OCI-LY1 (cell line): ENCODE results near the gene C13orf42.

Experiments used
- H2AFZ ChIP-seq: fragments of 200-600 bp; sonication (generic), shearing (Covaris generic); 2 replicates; pipeline ENCODE4 v1.6.0; 2014; ENCODE audit warnings: antibody characterized with exemption, mild to moderate bottlenecking, low read length
- H3F3A ChIP-seq: fragments of 200-600 bp; sonication (generic), shearing (Covaris generic); 2 replicates; pipeline ENCODE4 v1.6.0; 2014; ENCODE audit warnings: mild to moderate bottlenecking, antibody characterized with exemption, low read length, moderate library complexity; ENCODE audit not compliant: insufficient read depth
- H3K27ac ChIP-seq: fragments of 200-600 bp; sonication (generic); 2 replicates; pipeline ENCODE4 v1.5.1; 2014; ENCODE audit warnings: low read length, mixed run types, mild to moderate bottlenecking, low read depth; ENCODE audit not compliant: poor library complexity, severe bottlenecking
- H3K27me3 ChIP-seq: fragments of 200-600 bp; sonication (generic); 2 replicates; pipeline ENCODE4 v1.6.0; 2014; ENCODE audit warnings: antibody characterized with exemption, mild to moderate bottlenecking, low read length, moderate library complexity; ENCODE audit not compliant: insufficient read depth
- H3K36me3 ChIP-seq: fragments of 200-600 bp; sonication (generic); 2 replicates; pipeline ENCODE4 v1.6.1; 2014; ENCODE audit warnings: mild to moderate bottlenecking, antibody characterized with exemption, low read length, moderate library complexity, mixed read lengths; ENCODE audit not compliant: insufficient read depth
- H3K4me1 ChIP-seq: fragments of 200-600 bp; sonication (generic); 2 replicates; pipeline ENCODE4 v1.5.1; 2014; ENCODE audit warnings: mild to moderate bottlenecking, low read length, moderate library complexity; ENCODE audit not compliant: insufficient read depth, severe bottlenecking
- H3K4me2 ChIP-seq: fragments of 200-600 bp; sonication (generic), shearing (Covaris generic); 2 replicates; pipeline ENCODE4 v1.6.1; 2014; ENCODE audit warnings: low read length
- H3K4me3 ChIP-seq: fragments of 200-600 bp; sonication (generic); 2 replicates; pipeline ENCODE4 v1.5.1; 2014; ENCODE audit warnings: low read length, low read depth, mild to moderate bottlenecking, mixed read lengths; ENCODE audit not compliant: poor library complexity, severe bottlenecking
- H3K79me2 ChIP-seq: fragments of 200-600 bp; shearing (Covaris generic); 2 replicates; pipeline ENCODE4 v1.6.1; 2016; ENCODE audit warnings: mixed run types, low read length, mixed read lengths; ENCODE audit not compliant: insufficient read depth
- H3K9ac ChIP-seq: fragments of 200-600 bp; sonication (generic), shearing (Covaris generic); 2 replicates; pipeline ENCODE4 v1.6.1; 2014; ENCODE audit warnings: mild to moderate bottlenecking, low read length, mixed read lengths
- H3K9me2 ChIP-seq: fragments of 200-600 bp; sonication (generic), shearing (Covaris generic); 2 replicates; pipeline ENCODE4 v1.6.1; 2014; ENCODE audit warnings: low read depth, mild to moderate bottlenecking, low read length, mixed read lengths
- H3K9me3 ChIP-seq: fragments of 200-600 bp; shearing (Covaris generic); 2 replicates; pipeline ENCODE4 v1.6.1; 2014; ENCODE audit warnings: low read length, mixed read lengths
- H4K20me1 ChIP-seq: fragments of 200-600 bp; sonication (generic), shearing (Covaris generic); 2 replicates; pipeline ENCODE4 v1.6.0; 2016; ENCODE audit warnings: mild to moderate bottlenecking, low read length; ENCODE audit not compliant: insufficient read depth
- EZH2 ChIP-seq: fragments of 200-600 bp; sonication (generic), shearing (Covaris generic); IDR thresholded peaks from 2 replicates; pipeline ENCODE4 v1.8.0; 2017; ENCODE audit warnings: borderline replicate concordance, mixed run types, mild to moderate bottlenecking, antibody characterized with exemption, low read length, moderate library complexity, mixed read lengths
- TF ChIP-seq, protein P1 (sequence below): fragments of 200-600 bp; sonication (generic), shearing (Covaris generic); IDR thresholded peaks from 2 replicates; pipeline ENCODE4 v1.5.1; 2017; ENCODE audit warnings: mild to moderate bottlenecking, antibody characterized with exemption, low read length, moderate library complexity, mixed read lengths

C13orf42 gene

GRCh38 chr13:51048616-51049015 lies 62.5 kb downstream of the C13orf42 start:
- Histone ChIP-seq H3K27me3 (no peaks in the 10 kb centered on the region; the same call in 1 of the 2 replicates), H3K4me1 (no peaks in the 10 kb centered on the region)

GRCh38 chr13:51048166-51048461 lies 63.0 kb downstream of the C13orf42 start:
- H3K4me2 ChIP-seq, result no peak overlapping the region
- no peak overlapping the region for H3K27ac ChIP-seq
- no peaks in the 10 kb centered on the region for H4K20me1 ChIP-seq
- H3K9ac ChIP-seq, result no peak overlapping the region
- no peak overlapping the region for H2AFZ ChIP-seq
- no peaks in the 10 kb centered on the region; the same call in 1 of the 2 replicates for H3K27me3 ChIP-seq
- no peaks in the 10 kb centered on the region for H3K9me3 ChIP-seq
- H3K36me3 ChIP-seq, result no peaks in the 10 kb centered on the region
- H3K79me2 ChIP-seq, result no peaks in the 10 kb centered on the region
- no peak for TF ChIP-seq EZH2
- TF ChIP-seq, protein P1, sequence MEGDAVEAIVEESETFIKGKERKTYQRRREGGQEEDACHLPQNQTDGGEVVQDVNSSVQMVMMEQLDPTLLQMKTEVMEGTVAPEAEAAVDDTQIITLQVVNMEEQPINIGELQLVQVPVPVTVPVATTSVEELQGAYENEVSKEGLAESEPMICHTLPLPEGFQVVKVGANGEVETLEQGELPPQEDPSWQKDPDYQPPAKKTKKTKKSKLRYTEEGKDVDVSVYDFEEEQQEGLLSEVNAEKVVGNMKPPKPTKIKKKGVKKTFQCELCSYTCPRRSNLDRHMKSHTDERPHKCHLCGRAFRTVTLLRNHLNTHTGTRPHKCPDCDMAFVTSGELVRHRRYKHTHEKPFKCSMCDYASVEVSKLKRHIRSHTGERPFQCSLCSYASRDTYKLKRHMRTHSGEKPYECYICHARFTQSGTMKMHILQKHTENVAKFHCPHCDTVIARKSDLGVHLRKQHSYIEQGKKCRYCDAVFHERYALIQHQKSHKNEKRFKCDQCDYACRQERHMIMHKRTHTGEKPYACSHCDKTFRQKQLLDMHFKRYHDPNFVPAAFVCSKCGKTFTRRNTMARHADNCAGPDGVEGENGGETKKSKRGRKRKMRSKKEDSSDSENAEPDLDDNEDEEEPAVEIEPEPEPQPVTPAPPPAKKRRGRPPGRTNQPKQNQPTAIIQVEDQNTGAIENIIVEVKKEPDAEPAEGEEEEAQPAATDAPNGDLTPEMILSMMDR, result no peak
- H3K9me2 ChIP-seq, result no peaks in the 10 kb centered on the region
- H3K4me1 ChIP-seq, result no peaks in the 10 kb centered on the region
- H3K4me3 ChIP-seq, result no peak overlapping the region
- H3F3A ChIP-seq, result no peaks in the 10 kb centered on the region

More at GRCh38 chr13:51048616-51049015, 62.5 kb downstream of the C13orf42 start:
- Histone ChIP-seq H3K9ac (no peak overlapping the region), H3K9me2 (no peaks in the 10 kb centered on the region), H3K79me2 (no peaks in the 10 kb centered on the region), H3K4me2 (no peak overlapping the region), H3K36me3 (no peaks in the 10 kb centered on the region), H4K20me1 (no peaks in the 10 kb centered on the region), H3K27ac (no peak overlapping the region), H3K4me3 (no peak overlapping the region), H2AFZ (no peak overlapping the region), H3F3A (no peaks in the 10 kb centered on the region), H3K9me3 (no peaks in the 10 kb centered on the region)
- TF ChIP-seq EZH2, result no peak
- TF ChIP-seq, protein P1, result no peak

DNA sequence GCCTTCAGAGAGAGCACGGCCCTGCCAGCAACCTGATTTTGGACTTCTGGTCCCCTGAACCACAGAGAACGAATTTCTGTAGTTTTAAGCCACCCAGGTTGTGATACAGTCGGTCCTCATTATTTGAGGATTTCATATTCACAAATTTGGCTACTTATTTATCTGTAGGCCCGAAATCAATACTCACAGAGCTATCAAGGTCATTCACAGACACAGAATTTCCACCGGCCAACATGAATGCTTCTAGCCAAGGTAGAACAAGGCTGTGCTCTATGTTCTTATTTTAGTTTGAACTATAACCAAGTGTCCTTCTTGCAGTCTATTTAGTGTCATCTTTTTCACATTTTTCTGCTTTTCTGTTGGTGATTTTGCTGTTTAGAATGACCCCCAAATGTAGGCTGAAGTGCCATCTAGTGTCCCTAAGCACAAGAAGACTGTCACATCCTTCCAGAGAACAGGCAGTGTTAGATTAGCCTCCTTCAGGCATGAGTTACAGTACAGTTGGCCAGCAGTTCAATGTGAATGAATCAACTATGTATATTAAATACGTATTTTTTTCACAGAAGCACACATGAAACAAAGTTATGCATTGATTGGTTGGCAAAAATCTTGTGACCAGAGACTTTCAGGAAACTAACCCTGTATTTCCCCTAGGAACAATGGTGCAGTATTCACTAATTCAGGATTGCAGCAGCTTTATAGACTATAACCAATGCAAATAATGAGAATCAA lies 63.5 kb downstream of the C13orf42 start:
- Histone ChIP-seq H3K27ac (no peak overlapping the region), H3K4me3 (no peak overlapping the region), H3K9ac (no peak overlapping the region), H3K4me1 (no peaks in the 10 kb centered on the region), H3K79me2 (no peaks in the 10 kb centered on the region), H3F3A (no peaks in the 10 kb centered on the region), H4K20me1 (no peaks in the 10 kb centered on the region), H3K27me3 (no peaks in the 10 kb centered on the region; the same call in 1 of the 2 replicates), H3K9me3 (no peaks in the 10 kb centered on the region), H3K9me2 (no peaks in the 10 kb centered on the region), H3K4me2 (no peak overlapping the region), H3K36me3 (no peaks in the 10 kb centered on the region), H2AFZ (no peak overlapping the region)
- TF ChIP-seq, protein P1, result peak; percentile 31; the same call in 1 of the 2 replicates
- TF ChIP-seq EZH2, result no peak
